SKM-1 (cell line): ENCODE data around the gene CRYBA4.

Experiments used
- DNase-seq: peaks from one replicate; lab custom pipeline; 2025; ENCODE audit not compliant: unreplicated experiment; lab: John Stamatoyannopoulos, UW

Gene CRYBA4

GRCh38 chr22:26620197-26620596 lies 1.6 kb upstream of the CRYBA4 start:
- DNase-seq = no peak

DNA sequence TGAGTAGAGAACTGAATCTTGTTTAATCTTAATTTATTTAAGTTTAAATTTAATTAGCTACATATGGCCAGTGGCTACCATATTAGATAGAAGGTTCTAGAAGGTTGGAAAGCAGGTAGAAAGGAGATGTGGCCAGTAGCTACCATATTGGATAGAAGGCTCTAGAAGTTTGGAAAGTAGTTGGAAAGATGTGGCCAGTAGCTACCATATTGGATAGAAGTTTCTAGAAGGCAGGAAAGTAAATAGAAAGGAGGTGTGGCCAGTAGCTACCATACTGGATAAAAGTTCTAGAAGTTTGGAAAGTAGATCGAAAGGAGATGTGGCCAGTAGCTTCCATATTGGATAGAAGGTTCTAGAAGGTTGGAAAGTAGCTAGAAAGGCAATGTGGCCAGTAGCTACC lies 2.2 kb downstream of the CRYBA4 start:
- no peak for DNase-seq

- DNase-seq = no peak
Measured at GRCh38 chr22:26624803-26625202, 3.0 kb downstream of the CRYBA4 start.

DNA sequence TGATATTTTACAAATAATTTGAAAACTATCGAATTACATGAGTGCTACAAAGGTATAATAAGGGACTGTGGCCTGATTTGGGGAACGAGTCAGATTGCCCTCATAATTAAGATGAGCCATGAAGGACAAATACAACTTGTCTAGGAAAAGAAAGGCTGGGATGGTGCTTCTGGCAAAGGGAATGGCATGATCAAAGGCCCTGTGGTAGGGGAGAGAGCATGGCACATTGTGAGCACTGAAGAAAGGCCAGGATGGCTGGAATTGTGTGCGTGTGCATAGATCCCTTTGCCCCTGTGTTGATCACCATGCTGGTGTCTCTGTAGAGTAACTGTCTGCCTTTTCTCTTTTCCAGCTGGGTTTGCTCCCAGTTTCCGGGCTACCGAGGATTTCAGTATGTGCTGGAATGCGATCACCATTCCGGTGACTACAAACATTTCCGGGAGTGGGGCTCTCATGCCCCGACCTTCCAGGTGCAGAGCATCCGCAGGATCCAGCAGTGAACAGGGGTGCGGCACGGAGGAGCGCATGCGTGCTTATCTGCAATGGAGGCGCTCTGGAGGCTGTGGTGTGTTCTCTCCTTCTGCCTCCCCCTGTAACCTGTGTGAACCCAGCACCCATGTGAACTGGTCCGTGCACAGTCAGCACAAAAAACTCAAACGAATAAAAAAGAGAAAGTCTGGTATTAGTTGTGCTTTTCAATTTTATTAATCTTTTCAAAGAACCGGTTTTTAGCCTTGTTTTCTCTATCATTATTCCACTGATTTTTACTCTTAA lies 8.4 kb downstream of the CRYBA4 start:
- DNase-seq = no peak

DNA sequence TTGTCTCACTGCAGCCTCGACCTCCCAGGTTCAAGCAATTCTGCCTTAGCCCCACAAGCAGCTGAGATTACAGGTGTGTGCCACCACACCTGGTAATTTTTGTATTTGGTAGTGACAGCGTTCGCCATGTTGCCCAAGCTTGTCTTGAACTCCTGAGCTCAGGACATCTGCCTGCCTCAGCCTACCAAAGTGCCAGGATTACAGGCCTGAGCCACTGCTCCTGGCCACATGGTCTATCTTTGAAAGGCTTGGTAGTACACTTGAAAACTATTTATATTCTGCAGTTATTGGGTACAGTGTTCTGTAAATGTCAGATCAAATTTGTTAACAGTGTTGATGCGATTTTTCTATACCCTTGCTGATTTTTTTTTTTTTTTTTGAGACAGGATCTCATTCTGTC lies 9.5 kb downstream of the CRYBA4 start:
- no peak for DNase-seq

DNA sequence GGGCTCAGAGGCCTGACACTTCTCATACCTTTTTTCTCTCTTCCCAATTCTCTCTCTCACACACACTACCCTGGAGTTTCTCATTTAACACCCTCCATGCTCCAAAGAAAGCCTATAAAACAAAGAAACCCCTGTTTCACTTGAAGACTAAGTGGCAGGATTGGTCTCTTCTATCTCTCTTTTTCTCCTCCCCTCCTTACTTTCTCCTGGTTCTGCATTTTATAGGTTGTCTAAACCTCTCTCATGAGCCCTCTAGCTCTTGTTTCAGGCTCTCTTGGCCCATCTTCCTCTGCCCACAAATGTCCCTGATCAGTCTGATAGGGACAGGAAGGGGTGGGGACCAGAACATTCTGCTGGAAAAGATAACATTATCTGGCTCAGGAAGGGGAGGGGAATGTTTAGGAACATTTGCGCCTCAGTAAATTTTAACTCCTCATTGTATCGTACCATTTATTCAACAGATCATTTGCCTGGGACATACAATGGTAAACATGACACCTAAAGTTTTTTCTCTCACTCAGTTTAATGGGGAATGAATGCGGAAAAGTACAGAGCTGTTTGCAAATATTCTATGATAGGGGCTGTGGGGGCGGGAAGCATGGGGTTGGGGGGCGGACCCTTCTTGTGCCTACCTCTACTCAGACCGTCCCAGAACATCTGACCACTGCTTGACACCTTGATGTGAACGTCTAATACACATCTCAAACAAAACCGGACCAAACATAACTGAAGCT lies 10.8 kb downstream of the CRYBA4 start:
- no peak for DNase-seq

GRCh38 chr22:26634189-26634588 lies 12.4 kb downstream of the CRYBA4 start:
- DNase-seq = no peak

GRCh38 chr22:26635117-26635516 lies 13.4 kb downstream of the CRYBA4 start:
- no peak for DNase-seq

GRCh38 chr22:26636296-26636695 lies 14.5 kb downstream of the CRYBA4 start:
- no peak for DNase-seq

DNA sequence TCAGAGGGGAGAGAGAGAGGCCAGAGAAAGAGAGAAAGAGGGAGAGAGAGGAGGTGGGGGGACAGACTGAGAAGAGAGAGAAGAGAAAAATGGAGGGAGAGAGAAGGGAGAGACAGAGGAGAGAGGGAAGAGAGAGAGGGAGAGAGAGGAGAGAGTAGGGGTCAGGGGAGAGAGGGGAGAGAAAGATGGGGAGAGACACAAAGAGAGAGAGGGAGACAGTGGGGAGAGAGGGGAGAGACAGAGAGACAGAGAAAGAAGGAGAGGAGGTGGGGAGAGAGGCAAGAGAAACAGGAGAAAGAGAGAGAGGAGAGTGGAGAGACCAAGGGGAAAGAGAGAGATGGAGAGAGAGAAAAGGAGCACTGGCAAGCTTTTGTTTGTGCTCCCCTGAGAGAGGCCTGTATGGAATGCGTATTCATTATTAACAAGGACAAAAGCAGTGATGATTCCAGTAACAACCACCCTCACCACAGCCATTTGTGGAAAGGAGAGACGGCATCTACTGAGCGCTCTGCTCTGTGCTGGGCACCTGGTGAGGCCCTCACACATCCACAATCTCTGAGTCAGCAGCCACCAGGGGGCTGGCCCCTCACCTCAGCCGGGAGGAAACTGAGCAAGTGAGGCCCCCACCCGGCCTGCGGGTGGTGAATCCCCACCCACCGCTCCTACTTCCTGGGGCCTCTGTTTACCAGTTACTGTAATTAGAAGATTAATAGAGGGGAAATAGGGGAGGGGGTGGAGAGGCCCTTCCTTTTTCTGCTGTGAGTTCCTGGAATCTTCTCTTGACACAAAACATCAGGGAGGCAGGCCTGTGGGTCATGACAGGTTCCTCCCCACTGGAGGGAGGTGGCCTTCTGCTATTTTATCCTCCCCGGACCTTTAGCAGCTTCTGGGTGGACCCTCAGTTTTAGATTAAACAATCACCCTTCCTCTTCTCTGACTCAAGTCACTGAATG lies 21.0 kb downstream of the CRYBA4 start:
- no peak for DNase-seq

- DNase-seq = no peak
Measured at GRCh38 chr22:26643418-26644100, 21.8 kb downstream of the CRYBA4 start.

DNA sequence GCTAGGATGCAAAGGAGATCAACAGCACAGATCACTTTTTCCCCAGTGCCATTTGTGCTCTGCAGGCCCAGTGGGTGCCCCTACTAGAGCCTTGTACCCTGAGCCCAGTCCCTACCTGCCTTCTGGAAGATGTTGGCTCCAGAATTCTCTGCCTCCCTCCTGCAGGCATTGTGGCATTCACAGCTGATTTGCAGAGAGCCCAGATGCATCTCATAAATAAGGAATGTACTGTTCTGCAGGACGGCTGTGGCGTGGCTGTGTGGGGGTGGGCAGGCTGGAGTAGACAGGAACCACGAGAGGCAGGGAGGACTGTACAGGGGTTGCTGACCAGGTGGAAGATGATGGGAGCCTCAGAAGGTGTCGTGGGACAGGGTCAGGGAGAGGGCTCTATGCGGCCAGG lies 24.4 kb downstream of the CRYBA4 start:
- DNase-seq = no peak

- no peak for DNase-seq
Measured at GRCh38 chr22:26648011-26648497, 26.3 kb downstream of the CRYBA4 start.

DNA sequence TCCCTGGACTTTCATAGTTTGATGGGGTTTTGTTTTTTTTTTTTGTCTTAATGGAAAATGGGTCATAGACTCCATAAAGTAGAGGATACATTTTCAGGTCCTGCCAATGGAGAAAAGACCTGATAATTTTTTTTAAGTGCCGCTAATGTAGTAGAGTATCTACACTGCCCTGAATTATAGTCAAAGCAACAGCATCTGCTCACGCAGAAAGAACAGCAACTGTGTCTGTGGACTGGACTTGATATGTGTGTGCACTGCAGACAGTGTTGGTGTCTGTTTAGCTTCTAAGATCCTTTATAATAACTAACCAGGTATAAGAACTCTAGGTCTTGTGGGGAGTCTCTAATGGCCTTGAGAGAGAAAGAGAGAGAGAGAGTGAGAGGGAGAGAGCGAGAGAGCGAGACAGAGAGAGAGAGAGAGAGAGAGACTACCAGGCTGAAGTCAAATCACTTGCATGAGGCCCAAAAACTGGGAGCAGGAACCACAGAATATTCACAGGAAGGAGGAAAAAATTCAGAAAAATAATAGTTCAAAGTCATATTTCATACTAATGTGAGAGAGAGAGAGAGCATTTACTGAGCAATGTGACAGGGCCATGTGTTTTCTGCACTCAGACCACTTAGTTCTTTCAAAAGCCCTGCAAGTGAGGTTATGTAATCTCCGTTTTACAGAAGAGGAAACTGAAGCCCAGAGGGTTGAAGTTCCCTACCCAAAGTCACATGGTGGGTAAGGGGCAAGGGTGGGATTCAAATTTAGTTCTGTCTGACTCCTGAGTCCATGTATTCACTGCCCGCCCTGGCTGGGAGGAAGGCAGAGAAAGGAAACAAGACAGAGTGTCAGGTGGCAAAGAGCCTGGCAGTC lies 27.0 kb downstream of the CRYBA4 start:
- peak; percentile 81 for DNase-seq

DNA sequence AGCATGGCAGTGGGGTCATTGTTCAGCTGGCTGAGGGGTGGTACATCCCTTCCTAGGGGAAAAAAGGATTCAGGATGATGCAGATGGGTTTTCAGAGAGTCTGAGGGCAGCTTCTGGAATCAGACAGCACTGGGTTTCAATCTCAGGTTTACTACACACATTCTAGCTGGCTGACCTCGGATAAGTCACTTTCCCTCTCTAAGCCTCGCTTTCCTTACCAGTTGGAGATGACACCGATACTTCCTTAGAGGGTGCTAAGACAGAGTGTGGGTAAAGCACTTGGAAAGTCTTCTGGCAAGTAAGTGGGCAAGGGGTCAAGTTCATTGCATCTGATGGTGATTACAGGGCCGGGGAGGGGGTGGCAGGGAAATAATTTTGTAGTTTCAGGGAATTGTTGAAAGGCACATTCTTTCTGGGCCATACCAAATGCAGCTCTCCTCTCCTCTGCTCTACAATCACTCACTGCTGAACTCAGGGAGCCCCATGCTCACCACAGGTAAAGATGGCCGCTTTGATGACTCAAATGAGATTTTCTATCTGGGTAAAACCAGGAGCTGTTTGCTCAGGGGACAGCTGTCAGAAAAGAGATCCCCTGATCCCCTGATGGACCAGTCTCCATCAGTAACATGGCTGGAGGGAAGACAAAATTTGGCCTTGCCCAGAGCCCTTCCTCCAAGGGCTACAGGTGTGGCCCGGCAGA lies 29.1 kb downstream of the CRYBA4 start:
- DNase-seq = no peak

GRCh38 chr22:26651815-26652214 lies 30.1 kb downstream of the CRYBA4 start:
- no peak for DNase-seq

GRCh38 chr22:26656891-26657851 lies 35.4 kb downstream of the CRYBA4 start, which contains the start of gene MIAT:
Gene MIAT (plus strand): TSS chr22:26657588.
- no peak for DNase-seq

DNA sequence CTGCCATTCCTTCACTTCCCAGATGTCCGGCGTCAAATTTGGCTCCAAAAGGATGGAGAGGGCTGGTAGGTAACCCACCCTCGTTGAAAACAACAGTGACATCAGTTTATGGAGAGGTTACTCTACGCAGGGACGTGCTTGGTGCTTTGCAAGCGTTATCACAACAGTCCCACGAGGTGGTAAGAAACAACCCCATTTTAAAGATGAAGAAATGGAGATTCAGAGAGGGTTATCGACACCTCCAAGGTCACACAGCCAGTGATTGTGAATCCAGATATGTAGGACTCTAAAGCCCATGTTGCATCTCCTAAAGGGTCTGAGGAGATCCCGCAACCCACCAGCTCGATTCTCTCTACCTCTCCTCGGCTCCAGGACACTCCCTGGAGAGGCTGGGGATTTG lies 36.4 kb downstream of the CRYBA4 start:
- no peak for DNase-seq
